Stimulated activated naive CD8-positive, alpha-beta T cell treated with anti-CD3 and anti-CD28 coated beads, Interleukin-15, Interleukin-2, amounts not matched to agents 100 ng/mL and 50 ng/mL, for 24 hours (primary cell): ENCODE results near the gene SEMA4C.

ENCODE experiments used
- H3K27ac Mint-ChIP-seq: one replicate; pipeline ENCODE4 v1.8.0; 2021; ENCODE audit warnings: mild to moderate bottlenecking, mixed read lengths
- H3K27me3 Mint-ChIP-seq: one replicate; pipeline ENCODE4 v1.8.0; 2021; ENCODE audit warnings: mixed read lengths
- H3K36me3 Mint-ChIP-seq: one replicate; pipeline ENCODE4 v1.8.0; 2021; ENCODE audit warnings: low read depth, mixed read lengths
- H3K4me1 Mint-ChIP-seq: one replicate; pipeline ENCODE4 v1.8.0; 2021; ENCODE audit warnings: low read depth, mixed read lengths
- H3K4me3 Mint-ChIP-seq: one replicate; pipeline ENCODE4 v1.8.0; 2021; ENCODE audit warnings: mild to moderate bottlenecking, mixed read lengths
- H3K9me3 Mint-ChIP-seq: one replicate; pipeline ENCODE4 v1.8.0; 2021; ENCODE audit warnings: mixed read lengths

Gene SEMA4C

GRCh38 chr2:96878796-96879544, 9.1 kb upstream of the SEMA4C start:
- Mint-ChIP-seq H3K36me3 (no peaks in the 10 kb centered on the region), H3K27me3 (no peaks in the 10 kb centered on the region), H3K4me1 (peaks cover 18% of the 10 kb centered on the region), H3K27ac (no peak overlapping the region), H3K9me3 (no peaks in the 10 kb centered on the region), H3K4me3 (no peak overlapping the region)

- Mint-ChIP-seq H3K36me3 (no peaks in the 10 kb centered on the region), H3K27ac (no peak overlapping the region), H3K27me3 (no peaks in the 10 kb centered on the region), H3K4me1 (peaks cover 26% of the 10 kb centered on the region), H3K9me3 (no peaks in the 10 kb centered on the region), H3K4me3 (no peak overlapping the region)
Observed at GRCh38 chr2:96878171-96878570, 8.3 kb upstream of the SEMA4C start.

- H3K9me3 Mint-ChIP-seq = no peaks in the 10 kb centered on the region
- H3K27me3 Mint-ChIP-seq = no peaks in the 10 kb centered on the region
- peaks cover 31% of the 10 kb centered on the region for H3K4me1 Mint-ChIP-seq
- no peak overlapping the region for H3K27ac Mint-ChIP-seq
- H3K36me3 Mint-ChIP-seq = no peaks in the 10 kb centered on the region
- H3K4me3 Mint-ChIP-seq = no peak overlapping the region
Observed at GRCh38 chr2:96877631-96878092, 7.8 kb upstream of the SEMA4C start.

GRCh38 chr2:96877042-96877451, 7.2 kb upstream of the SEMA4C start:
- Mint-ChIP-seq H3K27ac (no peak overlapping the region), H3K4me1 (peaks cover 38% of the 10 kb centered on the region), H3K27me3 (no peaks in the 10 kb centered on the region), H3K9me3 (no peaks in the 10 kb centered on the region), H3K36me3 (no peaks in the 10 kb centered on the region), H3K4me3 (no peak overlapping the region)

DNA sequence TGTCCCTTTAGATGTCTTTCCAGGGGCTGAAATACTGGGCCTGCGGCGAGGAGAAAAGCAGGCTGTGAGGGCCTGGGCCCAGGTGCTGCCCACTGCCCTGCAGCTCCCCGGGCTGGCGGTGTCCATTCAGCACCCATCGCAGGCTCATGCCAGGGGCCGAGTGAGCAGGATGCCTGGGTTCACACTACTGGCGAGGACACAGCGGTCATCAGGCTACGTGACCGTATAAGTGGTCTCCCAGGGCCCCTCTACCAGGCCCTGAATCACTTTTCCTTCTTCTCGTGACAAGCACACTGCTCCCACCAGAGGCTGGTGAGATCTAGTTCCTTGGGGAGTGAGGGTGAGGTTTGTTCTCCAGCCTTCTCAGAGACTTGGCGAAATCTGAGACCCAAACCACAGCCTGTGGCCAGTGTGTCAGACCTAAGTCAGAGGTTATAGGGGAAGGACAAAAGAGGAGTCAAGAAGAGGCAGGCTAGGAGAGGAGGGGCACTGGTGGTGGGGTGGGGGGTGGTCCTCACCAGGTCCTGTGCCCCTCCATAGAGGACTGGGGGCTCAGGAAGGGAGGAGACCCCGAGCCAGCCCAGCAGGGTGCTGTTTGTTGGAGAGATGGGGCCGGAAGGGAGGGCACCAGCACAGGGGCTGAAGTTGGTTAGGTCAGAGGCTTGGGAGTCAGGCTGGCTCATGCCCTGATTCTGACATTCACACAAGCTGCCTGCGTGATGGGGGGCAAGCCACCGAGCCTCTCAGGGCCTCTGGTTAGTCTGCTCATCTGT, 6.6 kb upstream of the SEMA4C start:
- H3K9me3 Mint-ChIP-seq = no peaks in the 10 kb centered on the region
- peaks cover 39% of the 10 kb centered on the region for H3K4me1 Mint-ChIP-seq
- H3K4me3 Mint-ChIP-seq = no peak overlapping the region
- H3K36me3 Mint-ChIP-seq = no peaks in the 10 kb centered on the region
- no peaks in the 10 kb centered on the region for H3K27me3 Mint-ChIP-seq
- H3K27ac Mint-ChIP-seq = no peak overlapping the region

DNA sequence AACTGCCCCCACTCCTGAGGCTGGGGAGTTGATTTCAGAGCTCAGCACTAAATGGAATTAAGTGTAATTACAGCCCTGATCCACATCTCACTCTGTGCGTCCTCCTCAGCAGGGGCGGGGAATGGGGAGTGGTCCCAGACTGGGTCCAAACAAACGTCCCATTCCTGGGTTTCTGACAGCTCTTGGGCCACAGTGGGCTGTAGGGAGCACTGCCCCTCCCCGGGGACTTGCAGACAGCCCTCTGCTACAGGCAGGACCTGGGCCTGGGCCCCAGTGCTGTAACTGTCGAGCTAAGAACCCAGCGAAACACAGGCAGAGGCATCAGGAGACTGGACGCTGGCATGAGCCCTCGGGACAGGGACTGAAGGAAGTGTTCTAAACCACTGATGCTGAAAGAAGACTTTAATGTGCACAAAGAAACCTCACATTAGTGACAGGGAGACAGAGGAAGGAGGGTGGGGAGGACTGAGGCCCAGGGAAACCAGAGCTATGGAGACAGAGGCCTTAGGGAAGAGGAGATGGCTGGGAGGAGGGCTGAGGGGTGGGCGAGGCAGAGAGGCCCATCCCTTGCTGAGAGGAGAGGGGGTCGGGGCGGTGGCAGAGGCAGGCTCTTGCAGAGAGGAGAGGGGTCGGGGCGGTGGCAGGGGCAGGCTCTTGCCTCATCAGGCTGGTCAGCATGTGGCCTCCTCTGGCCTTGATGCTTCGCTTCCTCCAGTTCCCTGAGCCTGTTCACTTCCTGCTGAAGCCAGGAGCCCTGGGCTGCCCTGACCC, 5.8 kb upstream of the SEMA4C start:
- Mint-ChIP-seq H3K27me3 (peaks cover 3% of the 10 kb centered on the region), H3K27ac (no peak overlapping the region), H3K4me3 (no peak overlapping the region), H3K4me1 (peaks cover 46% of the 10 kb centered on the region), H3K36me3 (no peaks in the 10 kb centered on the region), H3K9me3 (no peaks in the 10 kb centered on the region)

DNA sequence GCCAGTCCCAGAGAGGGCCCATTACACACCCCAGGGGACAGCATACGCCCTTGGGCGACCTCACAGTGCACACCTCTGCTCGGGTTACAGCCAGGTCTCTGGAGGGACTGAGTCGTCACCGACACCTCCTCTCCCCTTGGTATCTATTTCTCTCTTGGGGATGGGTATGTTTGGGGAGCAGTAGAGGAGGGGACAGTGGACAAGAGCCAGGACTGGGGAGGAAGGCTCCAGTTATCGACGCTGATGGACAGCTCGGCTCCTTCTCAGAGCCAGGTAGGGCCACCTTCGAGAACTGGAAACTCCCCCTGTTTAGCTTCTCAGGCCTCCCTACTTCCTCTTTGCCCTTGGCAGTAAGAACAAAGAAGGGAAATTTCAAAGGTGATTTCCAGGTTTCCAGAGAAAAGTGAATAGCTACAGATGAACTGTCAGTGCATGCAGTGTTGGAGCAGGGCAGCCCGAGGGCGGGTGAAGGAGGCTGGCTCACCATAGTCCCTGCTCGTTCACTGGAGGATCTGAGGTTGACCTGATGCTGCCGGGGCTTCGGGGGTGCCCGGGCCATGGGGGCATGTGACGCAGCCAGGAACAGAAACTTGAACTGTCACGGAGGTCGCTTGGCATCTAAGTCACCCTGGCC, 4.4 kb upstream of the SEMA4C start:
- Mint-ChIP-seq H3K4me1 (peaks cover 51% of the 10 kb centered on the region), H3K9me3 (no peaks in the 10 kb centered on the region), H3K4me3 (no peak overlapping the region), H3K36me3 (no peaks in the 10 kb centered on the region), H3K27ac (peak overlapping the region; percentile 46), H3K27me3 (peaks cover 6% of the 10 kb centered on the region)

DNA sequence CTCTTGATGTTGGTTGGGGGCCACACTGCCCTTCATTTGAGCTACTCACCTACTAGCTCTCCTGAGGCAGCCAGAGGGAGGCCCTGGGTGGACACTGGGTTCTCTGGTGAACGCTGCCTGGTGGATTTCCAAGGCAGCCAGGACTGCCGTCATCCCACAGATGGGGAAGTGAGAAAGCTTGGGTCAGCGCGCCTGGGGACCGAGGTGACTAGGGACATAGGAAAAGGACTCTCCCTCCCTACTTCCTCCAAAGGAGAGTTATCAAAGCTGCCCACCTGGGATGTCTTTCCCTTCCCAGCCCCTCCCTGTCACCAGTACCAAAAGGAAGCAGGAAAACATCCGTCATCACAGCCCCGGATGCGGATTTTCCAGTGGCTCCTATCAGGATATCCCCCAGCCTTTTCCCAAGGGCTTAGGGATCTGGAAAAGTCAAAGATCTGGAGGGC, 3.8 kb upstream of the SEMA4C start:
- no peak overlapping the region for H3K4me3 Mint-ChIP-seq

GRCh38 chr2:96872591-96873349, 2.9 kb upstream of the SEMA4C start:
- no peak overlapping the region for H3K27ac Mint-ChIP-seq

More for the DNA sequence above, 3.8 kb upstream of the SEMA4C start:
- H3K4me1 Mint-ChIP-seq = peaks cover 51% of the 10 kb centered on the region
- peak overlapping the region; percentile 36 for H3K27ac Mint-ChIP-seq
- H3K36me3 Mint-ChIP-seq = no peaks in the 10 kb centered on the region
- no peaks in the 10 kb centered on the region for H3K9me3 Mint-ChIP-seq
- peaks cover 6% of the 10 kb centered on the region for H3K27me3 Mint-ChIP-seq

DNA sequence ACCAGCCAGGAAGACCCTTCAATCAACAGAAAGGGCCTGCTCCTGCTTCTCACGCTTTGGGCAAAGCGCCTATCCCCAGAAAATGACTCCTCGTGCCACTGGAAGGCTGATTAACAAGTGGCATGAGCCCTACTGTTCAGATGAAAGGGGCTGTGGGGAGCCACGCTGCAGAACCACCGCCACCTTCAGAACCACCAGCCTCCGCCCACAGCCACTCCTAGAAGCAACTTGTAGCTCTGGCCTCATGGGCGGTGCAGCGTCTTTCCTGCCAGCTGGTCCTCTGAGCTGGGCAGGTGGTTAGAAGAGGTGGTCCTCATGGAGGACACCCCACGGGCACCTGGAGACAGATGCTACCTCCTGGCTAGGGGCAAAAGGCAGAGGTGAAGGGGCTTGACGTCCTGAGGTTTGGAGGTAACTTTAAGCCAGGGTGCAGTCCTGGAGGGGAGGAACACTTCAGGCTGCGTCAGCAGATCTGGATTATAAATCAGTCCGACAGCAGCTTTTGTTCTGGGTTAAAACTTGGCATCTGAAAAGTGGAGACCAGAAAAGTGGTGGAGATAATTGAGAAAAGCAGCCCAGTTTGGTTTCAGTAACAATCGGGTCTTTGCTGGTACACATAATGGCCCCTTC, 861 bp upstream of the SEMA4C start:
- peaks cover 56% of the 10 kb centered on the region for H3K4me1 Mint-ChIP-seq
- no peaks in the 10 kb centered on the region for H3K9me3 Mint-ChIP-seq
- H3K36me3 Mint-ChIP-seq = peaks cover 2% of the 10 kb centered on the region
- H3K27ac Mint-ChIP-seq = peak overlapping the region; percentile 74
- peak overlapping the region; percentile 73 for H3K4me3 Mint-ChIP-seq
- H3K27me3 Mint-ChIP-seq = peaks cover 6% of the 10 kb centered on the region

More at GRCh38 chr2:96872591-96873349, 2.9 kb upstream of the SEMA4C start:
- H3K4me1 Mint-ChIP-seq = peaks cover 57% of the 10 kb centered on the region
- no peak overlapping the region for H3K4me3 Mint-ChIP-seq
- H3K9me3 Mint-ChIP-seq = no peaks in the 10 kb centered on the region
- no peaks in the 10 kb centered on the region for H3K36me3 Mint-ChIP-seq
- peaks cover 6% of the 10 kb centered on the region for H3K27me3 Mint-ChIP-seq

DNA sequence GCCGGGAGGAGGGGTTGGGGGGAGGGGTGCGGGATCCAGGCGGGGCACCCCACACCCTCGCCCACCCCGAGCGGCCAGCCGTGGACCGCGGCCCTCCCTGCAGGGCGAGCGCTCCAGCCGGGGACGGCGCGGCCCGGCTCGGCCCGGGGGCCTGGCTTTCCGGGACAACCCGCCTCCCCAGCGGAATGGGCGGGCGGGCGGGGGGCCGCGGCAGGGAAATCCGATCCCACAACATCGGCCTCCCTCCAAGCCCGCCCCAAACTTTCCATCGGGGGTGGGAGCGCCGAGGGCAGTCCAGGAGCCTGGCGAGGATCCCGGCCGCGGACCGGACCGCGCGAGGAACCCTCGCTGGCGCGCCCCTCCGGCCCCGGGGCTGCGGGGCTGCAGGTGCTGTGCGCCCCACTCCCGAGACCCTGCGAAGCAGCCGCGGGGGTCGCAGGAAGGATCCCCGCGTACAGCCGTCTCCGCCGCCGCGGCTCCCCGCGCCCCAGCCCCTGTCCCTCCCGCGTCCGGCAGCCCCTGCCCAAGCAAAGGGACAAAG, 529 bp downstream of the SEMA4C start:
- Mint-ChIP-seq H3K27me3 (peaks cover 6% of the 10 kb centered on the region), H3K27ac (no peak overlapping the region), H3K4me1 (peaks cover 51% of the 10 kb centered on the region), H3K36me3 (peaks cover 4% of the 10 kb centered on the region), H3K9me3 (no peaks in the 10 kb centered on the region), H3K4me3 (no peak overlapping the region)

DNA sequence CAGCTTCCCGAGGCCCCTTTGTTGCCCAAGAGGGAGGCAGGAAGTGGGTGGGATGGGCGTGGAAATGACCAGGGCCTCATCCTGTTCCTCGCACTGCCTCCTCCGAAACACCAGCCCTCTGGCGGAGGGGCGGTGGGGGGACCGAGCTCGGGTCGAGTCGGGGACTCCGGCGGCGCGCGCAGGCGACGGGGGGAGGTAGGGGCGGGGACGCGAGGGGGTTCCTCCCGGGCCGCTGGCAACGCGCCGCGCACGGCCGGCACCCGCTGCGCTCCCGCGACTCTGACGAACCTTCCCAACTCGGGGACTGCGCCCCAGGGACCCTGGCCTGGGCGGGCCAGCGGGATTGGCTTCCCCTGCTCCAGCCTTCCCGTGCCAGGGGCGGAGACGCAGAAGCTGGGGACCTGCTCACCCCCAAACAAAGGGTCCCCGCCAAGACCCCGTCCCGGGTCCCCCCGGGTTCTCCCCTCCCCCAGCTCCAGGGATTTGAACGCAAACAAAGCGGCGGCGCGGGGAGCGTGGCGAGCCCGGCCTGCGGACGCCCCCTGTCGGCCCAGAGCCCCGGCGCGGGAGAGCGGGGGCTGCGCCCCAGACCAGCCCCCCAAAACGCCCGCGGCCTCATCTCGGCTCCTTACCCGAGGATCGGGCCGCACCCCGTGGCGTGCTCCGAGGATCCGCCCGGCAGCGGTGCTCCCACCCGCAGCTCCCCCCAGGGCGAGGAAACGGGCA, 1.2 kb downstream of the SEMA4C start:
- peaks cover 44% of the 10 kb centered on the region for H3K4me1 Mint-ChIP-seq
- peak overlapping the region; percentile 82 for H3K4me3 Mint-ChIP-seq
- H3K36me3 Mint-ChIP-seq = peaks cover 4% of the 10 kb centered on the region
- peak overlapping the region; percentile 71 for H3K27ac Mint-ChIP-seq
- peaks cover 6% of the 10 kb centered on the region for H3K27me3 Mint-ChIP-seq
- no peaks in the 10 kb centered on the region for H3K9me3 Mint-ChIP-seq
